SK-N-SH treated with all-trans-retinoic acid at 6 μM for 48 hours (cell line): ENCODE results near the gene BACH2.

ENCODE experiments used
- ATAC-seq: fragments of 200-7000 bp; cut with Tn5 transposase; 3 replicates; pipeline ENCODE4 v1.9.1; 2020; ENCODE audit warnings: mild to moderate bottlenecking, moderate library complexity
- ARNTL ChIP-seq: fragments of 450-650 bp; formaldehyde crosslinking; IDR thresholded peaks from 2 replicates; pipeline ENCODE4 v1.5.0; 2020; ENCODE audit warnings: low read depth, mild to moderate bottlenecking, moderate library complexity, borderline replicate concordance
- BACH2 ChIP-seq: fragments of 250-450 bp; sonication (Bioruptor Pico); IDR thresholded peaks from 2 replicates; pipeline ENCODE4 v1.9.0; 2021; ENCODE audit warnings: mild to moderate bottlenecking, borderline replicate concordance
- CREB5 ChIP-seq: fragments of 250-450 bp; sonication (Bioruptor Pico); IDR thresholded peaks from 2 replicates; pipeline ENCODE4 v1.5.1; 2020; ENCODE audit warnings: low read depth, mild to moderate bottlenecking, moderate library complexity
- CSDC2 ChIP-seq: fragments of 250-450 bp; sonication (Bioruptor Pico); IDR thresholded peaks from 2 replicates; pipeline ENCODE4 v1.5.0; 2020; ENCODE audit warnings: mild to moderate bottlenecking, moderate library complexity
- ESRRG ChIP-seq: fragments of 250-450 bp; sonication (Bioruptor Pico); IDR thresholded peaks from 2 replicates; pipeline ENCODE4 v1.6.1; 2021; ENCODE audit warnings: mild to moderate bottlenecking
- GLIS3 ChIP-seq: fragments of 250-450 bp; sonication (Bioruptor Pico); IDR thresholded peaks from 2 replicates; pipeline ENCODE4 v1.5.0; 2020; ENCODE audit warnings: mild to moderate bottlenecking, moderate library complexity
- ISL1 ChIP-seq: fragments of 250-450 bp; sonication (Bioruptor Pico); IDR thresholded peaks from 2 replicates; pipeline ENCODE4 v2.1.2; 2022; ENCODE audit warnings: mild to moderate bottlenecking, moderate library complexity
- OSR1 ChIP-seq: fragments of 250-450 bp; sonication (Bioruptor Pico); IDR thresholded peaks from 2 replicates; pipeline ENCODE4 v1.8.0; 2022; ENCODE audit warnings: moderate library complexity, mild to moderate bottlenecking, inconsistent platforms
- PATZ1 ChIP-seq: fragments of 250-450 bp; sonication (Bioruptor Pico); IDR thresholded peaks from 2 replicates; pipeline ENCODE4 v1.8.0; 2020; ENCODE audit warnings: mild to moderate bottlenecking, moderate library complexity, borderline replicate concordance
- PPARA ChIP-seq: fragments of 250-450 bp; sonication (Bioruptor Pico); IDR thresholded peaks from 2 replicates; pipeline ENCODE4 v1.5.0; 2020; ENCODE audit warnings: mild to moderate bottlenecking, borderline replicate concordance
- RARB ChIP-seq: fragments of 250-450 bp; sonication (Bioruptor Pico); IDR thresholded peaks from 2 replicates; pipeline ENCODE4 v1.8.0; 2021; ENCODE audit warnings: mild to moderate bottlenecking, moderate library complexity
- SNAI2 ChIP-seq: fragments of 250-450 bp; sonication (Bioruptor Pico); IDR thresholded peaks from 2 replicates; pipeline ENCODE4 v1.5.0; 2020; ENCODE audit warnings: mild to moderate bottlenecking, moderate library complexity
- TCF4 ChIP-seq: fragments of 250-450 bp; sonication (Bioruptor Pico); IDR thresholded peaks from 2 replicates; pipeline ENCODE4 v1.8.0; 2021; ENCODE audit warnings: mild to moderate bottlenecking, moderate library complexity, borderline replicate concordance
- TOX ChIP-seq: fragments of 250-450 bp; sonication (Bioruptor Pico); IDR thresholded peaks from 2 replicates; pipeline ENCODE4 v1.8.0; 2021; ENCODE audit warnings: mild to moderate bottlenecking, moderate library complexity, borderline replicate concordance
- ZC3H10 ChIP-seq: fragments of 250-450 bp; sonication (Bioruptor Pico); IDR thresholded peaks from 2 replicates; pipeline ENCODE4 v1.5.1; 2021; ENCODE audit warnings: mild to moderate bottlenecking, moderate library complexity
- ZFP3 ChIP-seq: fragments of 250-450 bp; sonication (Bioruptor Pico); IDR thresholded peaks from 2 replicates; pipeline ENCODE4 v1.5.0; 2020; ENCODE audit warnings: mild to moderate bottlenecking, moderate library complexity
- ZFP30 ChIP-seq: fragments of 450-650 bp; formaldehyde crosslinking; IDR thresholded peaks from 2 replicates; pipeline ENCODE4 v1.5.0; 2022; ENCODE audit warnings: mild to moderate bottlenecking, moderate library complexity
- ZNF565 ChIP-seq: fragments of 450-650 bp; formaldehyde crosslinking; conservative IDR thresholded peaks from 2 replicates; pipeline ENCODE4 v1.5.0; 2020; ENCODE audit warnings: low read depth, mild to moderate bottlenecking, moderate library complexity
- ZNF70 ChIP-seq: fragments of 450-650 bp; formaldehyde crosslinking; IDR thresholded peaks from 2 replicates; pipeline ENCODE4 v1.5.0; 2020; ENCODE audit warnings: mild to moderate bottlenecking, moderate library complexity
- TF ChIP-seq, protein P1 (sequence below): fragments of 250-450 bp; sonication (Bioruptor Pico); IDR thresholded peaks from 2 replicates; pipeline ENCODE4 v1.5.1; 2021; ENCODE audit warnings: mild to moderate bottlenecking, moderate library complexity
- TF ChIP-seq, protein P2 (sequence below): fragments of 250-450 bp; sonication (Bioruptor Pico); IDR thresholded peaks from 2 replicates; pipeline ENCODE4 v1.8.0; 2021; ENCODE audit warnings: low read depth, mild to moderate bottlenecking, moderate library complexity, borderline replicate concordance
- TF ChIP-seq, protein P3 (sequence below): fragments of 250-450 bp; sonication (Bioruptor Pico); IDR thresholded peaks from 2 replicates; pipeline ENCODE4 v1.5.0; 2020; ENCODE audit warnings: mild to moderate bottlenecking, moderate library complexity

The BACH2 gene

GRCh38 chr6:90293319-90293953, 3.2 kb downstream of the BACH2 start:
- TF ChIP-seq OSR1 (CRISPR knock-in tag), result no peak
- peak; percentile 72; the same call in 1 of the 2 replicates for TF ChIP-seq TCF4 (CRISPR knock-in tag)
- no peak for ATAC-seq

GRCh38 chr6:90291565-90291964, 5.1 kb downstream of the BACH2 start:
- TF ChIP-seq OSR1 (CRISPR knock-in tag) (no peak), ARNTL (CRISPR knock-in tag) (no peak), ZFP3 (CRISPR knock-in tag) (no peak), CREB5 (CRISPR knock-in tag) (no peak), ZC3H10 (no peak), PATZ1 (CRISPR knock-in tag) (no peak), ZNF565 (CRISPR knock-in tag) (no peak), ESRRG (CRISPR knock-in tag) (no peak), SNAI2 (no peak), ISL1 (no peak), ZFP30 (CRISPR knock-in tag) (no peak), GLIS3 (CRISPR knock-in tag) (no peak)
- TF ChIP-seq, protein P1, sequence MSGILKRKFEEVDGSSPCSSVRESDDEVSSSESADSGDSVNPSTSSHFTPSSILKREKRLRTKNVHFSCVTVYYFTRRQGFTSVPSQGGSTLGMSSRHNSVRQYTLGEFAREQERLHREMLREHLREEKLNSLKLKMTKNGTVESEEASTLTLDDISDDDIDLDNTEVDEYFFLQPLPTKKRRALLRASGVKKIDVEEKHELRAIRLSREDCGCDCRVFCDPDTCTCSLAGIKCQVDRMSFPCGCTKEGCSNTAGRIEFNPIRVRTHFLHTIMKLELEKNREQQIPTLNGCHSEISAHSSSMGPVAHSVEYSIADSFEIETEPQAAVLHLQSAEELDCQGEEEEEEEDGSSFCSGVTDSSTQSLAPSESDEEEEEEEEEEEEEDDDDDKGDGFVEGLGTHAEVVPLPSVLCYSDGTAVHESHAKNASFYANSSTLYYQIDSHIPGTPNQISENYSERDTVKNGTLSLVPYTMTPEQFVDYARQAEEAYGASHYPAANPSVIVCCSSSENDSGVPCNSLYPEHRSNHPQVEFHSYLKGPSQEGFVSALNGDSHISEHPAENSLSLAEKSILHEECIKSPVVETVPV (CRISPR knock-in tag), result no peak
- no peak for ATAC-seq

GRCh38 chr6:90290811-90291420, 5.7 kb downstream of the BACH2 start:
- no peak for TF ChIP-seq ESRRG (CRISPR knock-in tag)
- no peak for TF ChIP-seq TOX (CRISPR knock-in tag)
- no peak for ATAC-seq

DNA sequence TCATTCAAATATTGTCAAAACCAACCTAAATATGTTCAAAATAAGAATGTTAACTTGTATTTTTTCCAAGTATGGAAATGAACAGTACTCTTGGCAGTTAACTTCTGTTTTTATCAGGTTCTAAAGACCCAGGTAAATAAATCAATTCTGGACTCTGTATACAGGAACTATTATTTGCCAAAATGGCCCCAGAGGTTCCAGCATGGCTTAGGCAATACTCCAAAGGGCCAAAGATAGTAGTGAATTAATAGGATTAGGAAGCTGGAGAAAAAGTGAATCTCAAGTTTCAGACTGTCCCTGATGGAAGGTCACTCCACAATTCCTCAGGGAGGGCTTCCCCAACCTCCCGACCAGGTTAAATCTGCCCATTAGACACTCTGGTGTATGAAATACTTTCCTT, 6.7 kb downstream of the BACH2 start:
- no peak for ATAC-seq
- TF ChIP-seq ISL1 (no peak), ZNF70 (no peak), ZNF565 (CRISPR knock-in tag) (no peak), PPARA (CRISPR knock-in tag) (no peak), CSDC2 (CRISPR knock-in tag) (no peak), PATZ1 (CRISPR knock-in tag) (no peak), OSR1 (CRISPR knock-in tag) (no peak), RARB (CRISPR knock-in tag) (no peak), BACH2 (CRISPR knock-in tag) (no peak), ZC3H10 (no peak)
- TF ChIP-seq, protein P2, sequence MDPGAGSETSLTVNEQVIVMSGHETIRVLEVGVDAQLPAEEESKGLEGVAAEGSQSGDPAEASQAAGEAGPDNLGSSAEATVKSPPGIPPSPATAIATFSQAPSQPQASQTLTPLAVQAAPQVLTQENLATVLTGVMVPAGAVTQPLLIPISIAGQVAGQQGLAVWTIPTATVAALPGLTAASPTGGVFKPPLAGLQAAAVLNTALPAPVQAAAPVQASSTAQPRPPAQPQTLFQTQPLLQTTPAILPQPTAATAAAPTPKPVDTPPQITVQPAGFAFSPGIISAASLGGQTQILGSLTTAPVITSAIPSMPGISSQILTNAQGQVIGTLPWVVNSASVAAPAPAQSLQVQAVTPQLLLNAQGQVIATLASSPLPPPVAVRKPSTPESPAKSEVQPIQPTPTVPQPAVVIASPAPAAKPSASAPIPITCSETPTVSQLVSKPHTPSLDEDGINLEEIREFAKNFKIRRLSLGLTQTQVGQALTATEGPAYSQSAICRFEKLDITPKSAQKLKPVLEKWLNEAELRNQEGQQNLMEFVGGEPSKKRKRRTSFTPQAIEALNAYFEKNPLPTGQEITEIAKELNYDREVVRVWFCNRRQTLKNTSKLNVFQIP (CRISPR knock-in tag), result no peak
- TF ChIP-seq, protein P1 (CRISPR knock-in tag), result no peak
- TF ChIP-seq, protein P3, sequence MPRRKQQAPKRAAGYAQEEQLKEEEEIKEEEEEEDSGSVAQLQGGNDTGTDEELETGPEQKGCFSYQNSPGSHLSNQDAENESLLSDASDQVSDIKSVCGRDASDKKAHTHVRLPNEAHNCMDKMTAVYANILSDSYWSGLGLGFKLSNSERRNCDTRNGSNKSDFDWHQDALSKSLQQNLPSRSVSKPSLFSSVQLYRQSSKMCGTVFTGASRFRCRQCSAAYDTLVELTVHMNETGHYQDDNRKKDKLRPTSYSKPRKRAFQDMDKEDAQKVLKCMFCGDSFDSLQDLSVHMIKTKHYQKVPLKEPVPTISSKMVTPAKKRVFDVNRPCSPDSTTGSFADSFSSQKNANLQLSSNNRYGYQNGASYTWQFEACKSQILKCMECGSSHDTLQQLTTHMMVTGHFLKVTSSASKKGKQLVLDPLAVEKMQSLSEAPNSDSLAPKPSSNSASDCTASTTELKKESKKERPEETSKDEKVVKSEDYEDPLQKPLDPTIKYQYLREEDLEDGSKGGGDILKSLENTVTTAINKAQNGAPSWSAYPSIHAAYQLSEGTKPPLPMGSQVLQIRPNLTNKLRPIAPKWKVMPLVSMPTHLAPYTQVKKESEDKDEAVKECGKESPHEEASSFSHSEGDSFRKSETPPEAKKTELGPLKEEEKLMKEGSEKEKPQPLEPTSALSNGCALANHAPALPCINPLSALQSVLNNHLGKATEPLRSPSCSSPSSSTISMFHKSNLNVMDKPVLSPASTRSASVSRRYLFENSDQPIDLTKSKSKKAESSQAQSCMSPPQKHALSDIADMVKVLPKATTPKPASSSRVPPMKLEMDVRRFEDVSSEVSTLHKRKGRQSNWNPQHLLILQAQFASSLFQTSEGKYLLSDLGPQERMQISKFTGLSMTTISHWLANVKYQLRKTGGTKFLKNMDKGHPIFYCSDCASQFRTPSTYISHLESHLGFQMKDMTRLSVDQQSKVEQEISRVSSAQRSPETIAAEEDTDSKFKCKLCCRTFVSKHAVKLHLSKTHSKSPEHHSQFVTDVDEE (CRISPR knock-in tag), result no peak
